ENCODE results near the gene MDP1. TPM values are rescaled to one million over a fixed set of nuclear protein-coding genes. Genes with fewer than 3 reads are reported as not detected.

Gene MDP1
- total RNA-seq = 10.8 and 14.7 TPM in 2 replicates

DNA sequence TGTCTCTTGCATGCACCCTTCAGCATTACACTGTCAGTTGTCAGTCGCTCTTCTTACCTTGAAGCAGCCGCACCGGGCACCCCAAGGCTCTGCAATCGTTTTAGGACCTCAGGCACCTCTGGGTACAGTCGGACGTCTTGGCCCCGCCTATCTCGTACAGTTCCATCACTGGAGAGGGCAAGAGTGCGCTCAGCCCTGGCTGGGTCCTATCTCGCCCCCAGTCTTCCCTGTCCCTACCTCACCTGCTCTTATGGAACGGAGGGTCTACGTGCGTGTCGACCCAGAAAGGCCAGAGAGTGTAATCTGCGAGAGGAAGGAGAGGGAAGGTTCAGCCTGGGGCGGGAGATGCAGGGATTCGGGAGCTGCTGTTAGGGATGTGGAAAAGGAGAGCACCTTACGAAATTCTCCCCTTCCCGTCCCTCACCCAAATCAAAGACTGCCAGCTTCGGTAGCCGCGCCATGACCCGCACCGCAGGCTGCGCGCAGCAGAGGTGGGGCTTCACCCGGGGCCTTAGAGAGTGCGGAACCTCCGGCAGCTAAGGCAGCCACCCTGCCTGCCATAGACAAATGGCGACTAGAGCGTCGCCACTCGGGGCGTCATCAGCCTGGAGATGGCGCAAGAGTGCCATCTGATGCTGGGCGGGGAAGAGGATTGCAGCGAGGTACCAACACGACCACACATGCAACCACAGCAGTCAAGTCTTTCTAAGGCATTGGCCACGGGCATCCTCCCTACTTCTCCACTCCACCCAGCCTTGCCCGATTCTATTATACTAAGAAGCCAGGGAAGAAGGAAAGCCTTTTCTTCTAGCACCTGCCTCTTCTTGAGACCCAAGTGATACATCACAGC lies at the start of gene MDP1:
TSS of gene MDP1 (minus strand) at position 572 of the 850 bp plus-strand sequence. CDS start at position 461, 111 bp downstream.

DNA sequence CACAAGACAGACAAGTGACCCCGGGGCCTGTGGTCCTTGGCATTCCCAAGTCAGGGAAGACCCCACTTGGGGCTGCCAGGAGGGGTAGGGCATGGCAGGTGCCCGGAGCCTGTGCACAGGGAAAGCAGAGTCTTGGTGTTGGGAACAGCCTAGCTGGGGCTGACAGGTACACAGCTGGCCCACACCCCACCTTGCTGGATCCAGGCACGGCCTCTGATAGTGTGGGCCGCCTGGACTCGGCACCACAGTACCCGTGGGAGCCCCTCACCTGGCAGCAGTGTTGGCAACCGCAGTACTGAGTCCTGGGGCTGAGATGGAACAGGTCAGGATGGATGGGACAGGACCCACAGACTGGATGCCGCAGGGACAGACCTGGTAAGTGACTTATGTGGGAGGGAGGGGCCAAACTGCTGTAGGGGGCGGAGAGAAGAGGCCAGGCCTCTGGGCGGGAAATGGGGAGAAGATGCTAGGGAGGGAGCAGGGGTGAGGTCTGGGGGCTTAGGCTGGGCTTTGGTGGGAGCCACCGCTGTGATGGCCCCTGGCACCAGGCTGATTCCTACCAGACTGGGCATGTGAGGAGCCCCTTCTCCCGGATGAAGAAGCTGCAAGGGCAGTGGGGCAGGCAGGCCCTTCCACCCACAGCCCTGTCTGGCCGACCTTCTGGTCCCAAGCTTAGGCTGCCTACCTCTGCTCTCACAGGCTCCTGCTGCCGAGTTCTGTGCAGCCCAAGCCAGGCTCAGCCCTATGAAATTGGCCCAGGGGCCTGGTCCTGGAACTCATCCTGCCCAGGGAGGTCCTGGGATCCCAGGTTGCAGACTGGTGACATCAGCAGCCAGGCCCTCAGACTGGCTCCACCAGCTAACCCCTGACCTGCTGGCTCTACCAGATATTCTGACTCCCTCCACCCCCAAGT lies 47.2 kb upstream of the MDP1 start, which contains the start of gene TGM1:
TSS of gene TGM1 (minus strand) at position 357 of the 913 bp plus-strand sequence. CDS start 825 bp downstream, outside the sequence.

DNA sequence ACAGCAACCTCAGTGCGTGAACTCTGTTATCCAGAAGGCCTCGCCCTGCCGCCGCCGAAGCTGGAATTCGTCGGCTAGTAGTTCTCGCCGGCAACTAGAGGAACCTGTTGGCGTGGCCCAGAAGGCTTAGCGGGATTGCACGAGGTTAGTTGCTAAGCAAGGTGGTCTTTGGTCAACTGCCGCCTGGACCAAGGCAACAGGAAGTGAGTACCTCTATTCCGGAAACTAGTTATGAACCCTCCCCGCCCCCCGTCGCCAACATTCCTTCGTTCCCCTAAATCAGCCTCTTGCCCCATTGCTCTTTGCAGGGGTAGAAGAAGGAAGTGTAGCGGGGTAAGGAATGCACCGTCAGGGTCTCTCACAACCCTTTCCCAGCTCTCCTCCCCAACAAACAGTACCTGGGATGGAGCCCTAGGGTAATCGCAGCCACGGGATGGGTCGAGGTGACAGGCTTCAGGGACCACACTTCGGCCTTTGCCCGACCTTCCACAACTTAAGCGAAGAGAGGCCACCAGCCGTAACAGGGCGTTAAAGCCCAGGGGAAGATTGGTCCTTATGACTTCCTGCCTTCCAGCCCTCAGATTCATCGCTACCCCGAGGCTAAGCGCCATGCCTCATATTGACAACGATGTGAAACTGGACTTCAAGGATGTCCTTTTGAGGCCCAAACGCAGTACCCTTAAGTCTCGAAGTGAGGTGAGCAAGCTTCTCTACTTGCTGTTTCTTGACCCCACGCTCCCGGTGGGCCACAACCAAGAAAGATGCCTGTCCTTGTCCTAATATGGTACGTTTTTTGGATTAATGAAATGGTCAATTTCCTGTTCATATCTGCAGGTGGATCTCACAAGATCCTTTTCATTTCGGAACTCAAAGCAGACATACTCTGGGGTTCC lies 17.0 kb upstream of the MDP1 start, which contains the start of gene GMPR2:
TSS of gene GMPR2 (plus strand) at position 285 of the 893 bp plus-strand sequence. CDS start at position 610, 325 bp downstream.

DNA sequence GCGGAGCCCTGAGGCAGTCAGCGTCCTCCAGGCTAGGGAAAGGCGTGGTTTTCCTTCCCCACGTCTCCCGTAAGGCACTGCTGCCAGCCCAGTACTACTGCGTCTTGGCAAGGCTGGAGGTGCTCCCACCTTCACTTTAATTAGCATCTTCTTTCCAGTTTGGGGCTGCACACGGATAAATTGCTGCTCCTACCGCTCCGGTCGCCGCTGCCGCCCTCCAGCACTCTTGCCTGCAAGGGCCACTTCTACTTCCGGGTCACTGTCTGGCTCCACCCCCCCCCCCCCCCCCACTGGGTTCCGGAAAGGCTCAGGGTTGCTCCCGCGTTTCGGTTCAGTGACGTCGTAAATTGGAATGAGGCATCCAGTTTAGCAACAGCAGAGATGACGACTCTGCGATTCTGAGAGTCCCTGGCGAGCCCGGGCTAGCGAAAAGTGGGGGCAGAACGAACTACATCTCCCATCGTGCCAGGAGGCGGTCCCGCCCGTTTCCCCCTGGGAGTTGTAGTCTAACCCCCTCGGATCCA lies 16.3 kb upstream of the MDP1 start, which contains the start of gene NEDD8:
TSS of gene NEDD8 (minus strand) at position 247 of the 524 bp plus-strand sequence. CDS start at position 147, 100 bp downstream.

DNA sequence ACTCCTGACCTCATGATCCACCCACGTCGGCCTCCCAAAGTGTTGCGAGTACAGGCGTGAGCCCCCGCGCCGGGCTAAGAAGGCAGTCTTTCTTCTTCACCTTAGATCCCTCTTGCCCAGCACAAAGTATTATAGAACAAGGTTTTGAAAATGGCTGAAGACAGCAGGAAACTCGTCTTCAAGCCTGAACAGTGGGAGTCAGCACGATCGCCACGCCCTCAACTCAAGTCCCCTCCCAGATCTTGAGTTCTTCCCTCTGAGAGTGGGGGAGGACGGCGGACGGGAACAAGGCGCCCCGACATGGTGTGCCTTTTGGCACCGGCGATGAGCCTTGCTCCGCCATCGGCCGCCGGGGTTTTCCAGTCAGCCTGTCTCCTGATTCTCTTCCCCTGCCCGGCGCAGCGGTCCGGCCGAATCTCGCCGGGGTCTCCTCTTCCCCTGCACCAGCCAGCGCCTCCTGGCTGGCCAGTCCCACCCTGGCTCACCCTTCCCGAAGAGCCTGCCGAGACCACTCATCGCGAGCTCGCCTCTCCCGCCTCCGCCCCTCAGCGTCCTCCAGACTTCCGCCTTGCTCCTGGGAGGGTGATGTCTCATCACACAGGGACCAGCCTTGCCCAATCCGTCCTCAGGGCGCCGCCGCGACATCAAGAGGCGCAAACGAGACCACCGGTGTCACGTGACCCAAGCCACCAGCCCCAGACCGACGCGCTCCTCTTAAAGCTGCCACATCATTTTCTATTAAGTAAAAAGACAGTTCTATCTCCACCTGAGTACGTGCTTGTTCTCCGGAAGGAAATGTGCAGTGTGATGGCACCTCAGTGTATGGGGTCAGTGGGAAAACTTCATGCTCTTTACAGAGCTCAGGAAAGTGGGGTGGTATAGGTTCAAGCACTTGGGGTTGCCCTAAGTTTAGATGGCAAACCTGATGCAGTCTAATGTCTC lies 2.7 kb downstream of the MDP1 start, which contains the start of gene CHMP4A:
TSS of gene CHMP4A (minus strand) at position 565 of the 942 bp plus-strand sequence. CDS start at position 516, 49 bp downstream.

DNA sequence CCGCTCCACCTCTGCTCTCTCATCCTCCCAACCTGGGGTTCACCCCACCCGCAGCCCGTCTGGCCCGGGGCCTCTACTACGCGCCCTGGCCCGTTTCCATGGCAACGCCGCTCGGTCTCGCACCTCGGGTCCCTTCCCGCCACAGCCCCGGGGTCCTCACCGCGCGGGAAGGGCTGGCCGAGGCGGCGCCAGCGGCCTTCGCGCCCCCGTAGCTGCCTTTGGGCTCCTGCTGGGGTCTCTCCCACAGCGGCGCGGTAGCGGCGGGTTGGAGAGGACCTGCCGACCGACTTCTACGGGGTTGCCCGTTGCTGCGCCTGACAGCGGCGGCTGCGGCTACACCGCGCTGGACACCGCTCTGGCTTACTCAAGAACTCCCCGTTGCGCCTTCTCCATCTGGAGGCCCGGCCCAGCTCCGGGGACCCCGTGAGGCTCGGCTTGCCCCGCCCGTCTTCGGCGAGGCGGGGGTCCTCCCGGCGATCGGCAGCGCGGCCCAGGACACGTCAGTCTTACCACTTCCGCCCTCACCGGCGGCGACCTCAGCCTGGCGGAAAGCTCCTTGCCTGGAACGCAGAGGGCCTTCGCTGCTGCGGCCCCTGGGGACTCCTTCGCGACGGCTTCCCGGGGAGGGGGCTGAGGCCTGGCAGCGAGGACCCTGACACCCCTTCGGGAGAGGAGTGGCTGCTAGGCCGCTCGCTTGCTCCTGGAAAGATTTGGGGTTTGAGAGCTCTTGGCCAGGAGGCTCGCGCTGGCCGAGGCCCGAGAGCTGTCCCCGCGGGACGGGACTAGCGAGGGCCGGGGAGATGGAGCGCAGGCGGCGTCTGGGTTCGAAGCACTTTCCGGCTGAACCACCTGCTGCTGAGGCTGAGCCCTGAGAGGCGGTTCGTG lies 20.4 kb downstream of the MDP1 start, which contains the start of gene TM9SF1:
TSS of gene TM9SF1 (minus strand) at position 256 of the 885 bp plus-strand sequence. CDS start 422 bp downstream, outside the sequence.

DNA sequence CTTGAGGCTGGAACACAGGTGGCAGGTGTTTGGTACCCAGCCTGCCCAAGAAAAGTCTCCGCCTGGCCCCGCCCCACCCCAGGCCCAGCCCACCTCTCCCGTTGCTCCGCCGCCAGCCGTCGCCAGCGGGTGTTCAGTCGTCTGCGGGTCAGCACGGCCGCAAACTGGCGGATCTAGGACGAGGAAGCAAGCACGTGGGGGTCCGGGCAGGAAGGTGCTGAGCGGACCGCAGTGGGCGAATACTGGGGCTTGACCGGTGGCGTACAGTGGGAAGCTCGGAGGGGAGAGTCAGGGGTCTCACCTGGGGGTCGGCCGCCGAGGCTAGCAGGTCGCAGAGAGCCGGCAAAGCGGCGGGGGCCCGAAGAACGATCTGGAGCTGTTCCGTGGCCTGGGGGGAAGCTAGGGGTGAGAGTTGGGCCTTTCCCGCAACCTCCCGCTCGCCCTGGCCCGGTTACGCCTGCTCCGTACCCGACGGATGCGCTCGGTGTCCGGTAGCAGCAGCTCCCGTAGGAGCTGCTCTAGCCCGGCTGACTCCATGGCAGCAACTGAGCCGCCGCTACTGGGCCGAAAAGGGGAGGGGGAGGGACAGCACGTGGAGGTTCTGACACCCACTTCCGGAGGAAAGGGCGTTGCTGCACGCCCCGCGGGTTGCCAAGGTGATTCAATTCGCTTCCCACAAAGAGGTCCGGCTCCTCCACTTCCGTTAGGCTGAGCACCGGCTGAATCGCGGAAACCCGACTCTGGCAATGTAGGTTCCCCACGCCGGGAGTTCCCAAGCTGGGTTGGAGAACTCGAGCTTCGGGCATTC lies 27.4 kb downstream of the MDP1 start, which contains the start of gene IPO4:
TSS of gene IPO4 (minus strand) at position 566 of the 808 bp plus-strand sequence. CDS start at position 537, 29 bp downstream.

DNA sequence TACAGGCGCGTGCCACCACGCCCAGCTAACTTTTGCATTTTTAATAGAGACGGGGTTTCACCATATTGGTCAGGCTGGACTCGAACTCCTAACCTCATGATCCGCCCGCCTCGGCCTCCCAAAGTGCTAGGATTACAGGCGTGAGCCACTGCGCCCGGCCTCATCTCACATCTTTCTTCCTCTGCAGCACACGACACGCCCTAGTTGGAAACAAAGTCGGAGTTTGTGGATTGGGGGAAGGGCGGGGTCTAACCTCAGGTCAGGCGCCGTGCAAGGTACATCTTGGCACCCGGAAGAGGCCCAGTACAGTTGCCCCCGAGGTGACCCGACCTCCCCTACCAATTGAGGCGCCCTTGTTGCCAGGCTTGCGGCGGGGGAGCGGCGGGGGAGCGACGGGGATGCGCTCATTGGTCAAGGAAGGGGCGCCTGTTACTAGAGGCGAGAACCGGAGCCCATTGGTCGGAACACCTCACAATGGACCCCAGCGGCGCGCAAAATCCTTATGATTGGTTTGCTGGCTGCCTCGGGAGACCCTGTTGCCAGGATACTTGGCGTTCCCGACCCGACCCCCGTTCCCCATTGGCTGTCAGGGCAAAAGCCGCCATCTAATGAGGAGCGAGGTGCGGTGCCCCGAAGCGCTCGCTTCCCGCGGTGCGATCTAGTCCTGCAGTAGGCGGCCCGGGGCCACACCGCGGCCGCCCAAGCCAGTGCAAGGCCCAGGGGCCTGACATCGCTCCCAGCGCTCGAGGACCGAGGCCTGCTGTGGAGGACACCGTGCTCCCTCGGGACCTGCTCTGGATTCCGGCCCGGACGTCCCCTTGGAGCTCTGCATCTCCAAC lies 44.2 kb downstream of the MDP1 start, which contains the start of gene REC8:
TSS of gene REC8 (plus strand) at position 659 of the 839 bp plus-strand sequence. CDS start 473 bp downstream, outside the sequence.

Other genes with a start within 250 kb of the MDP1 start
- 11.5 and 12.0 TPM in 2 replicates for gene DHRS4L2, start 227.1 kb downstream of the MDP1 start, total RNA-seq
- gene CARMIL3, start 164.1 kb downstream of the MDP1 start, total RNA-seq = under 0.01 and 0.24 TPM in 2 replicates
- not detected in 2 replicates for gene CPNE6, start 144.5 kb downstream of the MDP1 start, total RNA-seq
- gene PCK2, start 121.8 kb downstream of the MDP1 start, total RNA-seq = 57.1 and 93.8 TPM in 2 replicates
- 70.1 and 80.1 TPM in 2 replicates for gene DCAF11, start 101.3 kb downstream of the MDP1 start, total RNA-seq
- gene NRL, start 101.1 kb downstream of the MDP1 start, total RNA-seq = 0.96 and 1.9 TPM in 2 replicates
- under 0.01 and 0.24 TPM in 2 replicates for gene FITM1, start 85.4 kb downstream of the MDP1 start, total RNA-seq
- gene PSME1, start 79.9 kb downstream of the MDP1 start, total RNA-seq = 92.9 and 152 TPM in 2 replicates
- gene EMC9, start 74.5 kb downstream of the MDP1 start, total RNA-seq = 11.7 and 12.8 TPM in 2 replicates
- gene PSME2, start 69.5 kb downstream of the MDP1 start, total RNA-seq = 33.7 and 78.8 TPM in 2 replicates
- gene RNF31, start 68.6 kb downstream of the MDP1 start, total RNA-seq = 23.9 and 49.0 TPM in 2 replicates
- gene IRF9, start 54.8 kb downstream of the MDP1 start, total RNA-seq = 16.8 and 62.9 TPM in 2 replicates
- 1.7 and 6.0 TPM in 2 replicates for gene REC8, start 44.0 kb downstream of the MDP1 start, total RNA-seq
- gene IPO4, start 27.2 kb downstream of the MDP1 start, total RNA-seq = 45.6 and 64.3 TPM in 2 replicates
- gene TM9SF1, start 20.6 kb downstream of the MDP1 start, total RNA-seq = 63.9 and 79.9 TPM in 2 replicates
- not detected in 2 replicates for gene TSSK4, start 10.4 kb downstream of the MDP1 start, total RNA-seq
- gene CHMP4A, start 2.6 kb downstream of the MDP1 start, total RNA-seq = 32.8 and 40.7 TPM in 2 replicates
- 91.6 and 113 TPM in 2 replicates for gene NEDD8, start 16.3 kb upstream of the MDP1 start, total RNA-seq
- gene GMPR2, start 16.9 kb upstream of the MDP1 start, total RNA-seq = 95.1 and 97.1 TPM in 2 replicates
- gene TINF2, start 26.6 kb upstream of the MDP1 start, total RNA-seq = 53.1 and 287 TPM in 2 replicates
- 69.1 and 167 TPM in 2 replicates for gene TGM1, start 47.1 kb upstream of the MDP1 start, total RNA-seq
- 53.9 and 65.1 TPM in 2 replicates for gene RABGGTA, start 55.5 kb upstream of the MDP1 start, total RNA-seq
- 23.0 and 29.4 TPM in 2 replicates for gene DHRS1, start 83.7 kb upstream of the MDP1 start, total RNA-seq
- 26.6 and 41.4 TPM in 2 replicates for gene NOP9, start 83.8 kb upstream of the MDP1 start, total RNA-seq
- 1.4 and 6.0 TPM in 2 replicates for gene CIDEB, start 91.9 kb upstream of the MDP1 start, total RNA-seq
- 30.3 and 32.5 TPM in 2 replicates for gene LTB4R2, start 94.1 kb upstream of the MDP1 start, total RNA-seq
- 13.5 and 13.6 TPM in 2 replicates for gene LTB4R, start 95.4 kb upstream of the MDP1 start, total RNA-seq
- 1.7 TPM in 1 of 2 replicates, not detected in the other for gene ADCY4, start 119.0 kb upstream of the MDP1 start, total RNA-seq
- 2.1 and 5.1 TPM in 2 replicates for gene RIPK3, start 123.9 kb upstream of the MDP1 start, total RNA-seq
- 10.6 and 17.3 TPM in 2 replicates for gene NFATC4, start 152.1 kb upstream of the MDP1 start, total RNA-seq
- gene NYNRIN, start 182.9 kb upstream of the MDP1 start, total RNA-seq = 7.0 and 8.4 TPM in 2 replicates
- gene CBLN3, start 213.6 kb upstream of the MDP1 start, total RNA-seq = 0.64 and 0.96 TPM in 2 replicates
- gene KHNYN, start 213.9 kb upstream of the MDP1 start, total RNA-seq = 95.7 and 155 TPM in 2 replicates
- gene SDR39U1, start 226.7 kb upstream of the MDP1 start, total RNA-seq = 4.5 and 5.1 TPM in 2 replicates